Loucy (cell line): ENCODE measurements around the gene MIPEP.

Experiments used
- H2AFZ ChIP-seq: fragments of 200-600 bp; sonication (generic); 2 replicates; pipeline ENCODE4 v1.6.0; 2016; ENCODE audit warnings: antibody characterized with exemption, mild to moderate bottlenecking, low read length, moderate library complexity
- H3F3A ChIP-seq: fragments of 200-600 bp; 2 replicates; pipeline ENCODE4 v1.6.0; 2016; ENCODE audit warnings: antibody characterized with exemption, low read depth, mild to moderate bottlenecking
- H3K27me3 ChIP-seq: fragments of 200-600 bp; sonication (generic); 2 replicates; pipeline ENCODE4 v1.6.1; 2014; ENCODE audit warnings: low read length, mild to moderate bottlenecking; ENCODE audit not compliant: insufficient read depth, poor library complexity, severe bottlenecking
- H3K36me3 ChIP-seq: fragments of 200-600 bp; sonication (generic); 2 replicates; pipeline ENCODE4 v1.6.1; 2016; ENCODE audit warnings: low read length; ENCODE audit not compliant: insufficient read depth
- H3K4me1 ChIP-seq: fragments of 200-600 bp; sonication (generic); 2 replicates; pipeline ENCODE4 v1.5.1; 2014; ENCODE audit warnings: low read length, mild to moderate bottlenecking; ENCODE audit not compliant: insufficient read depth, poor library complexity, severe bottlenecking
- H3K4me2 ChIP-seq: fragments of 200-600 bp; sonication (generic); 2 replicates; pipeline ENCODE4 v1.6.0; 2014; ENCODE audit warnings: antibody characterized with exemption, low read length, low read depth, mild to moderate bottlenecking; ENCODE audit not compliant: poor library complexity, severe bottlenecking
- H3K4me3 ChIP-seq: fragments of 200-600 bp; sonication (generic); 2 replicates; pipeline ENCODE4 v1.5.1; 2014; ENCODE audit warnings: low read length, mild to moderate bottlenecking, mixed read lengths; ENCODE audit not compliant: poor library complexity, severe bottlenecking
- H3K79me2 ChIP-seq: fragments of 200-600 bp; sonication (generic); 2 replicates; pipeline ENCODE4 v1.6.1; 2014; ENCODE audit warnings: low read length; ENCODE audit not compliant: insufficient read depth
- H3K9ac ChIP-seq: fragments of 200-600 bp; sonication (generic); 2 replicates; pipeline ENCODE4 v1.6.0; 2014; ENCODE audit warnings: mild to moderate bottlenecking, low read depth, low read length, moderate library complexity; ENCODE audit not compliant: poor library complexity, severe bottlenecking
- H3K9me2 ChIP-seq: fragments of 200-600 bp; sonication (generic); replicated peaks from 2 replicates; pipeline ENCODE4 v1.6.1; 2016; ENCODE audit warnings: low read depth, low read length, mixed read lengths
- H3K9me3 ChIP-seq: fragments of 200-600 bp; sonication (generic); 2 replicates; pipeline ENCODE4 v1.6.1; 2014; ENCODE audit warnings: mild to moderate bottlenecking, antibody characterized with exemption, low read length, low read depth; ENCODE audit not compliant: insufficient read depth
- H4K20me1 ChIP-seq: fragments of 200-600 bp; sonication (generic); 2 replicates; pipeline ENCODE4 v1.6.0; 2014; ENCODE audit warnings: antibody characterized with exemption, low read length, mild to moderate bottlenecking; ENCODE audit not compliant: insufficient read depth, poor library complexity, severe bottlenecking
- EZH2phosphoT487 ChIP-seq: fragments of 200-600 bp; IDR thresholded peaks from 2 replicates; pipeline ENCODE4 v1.6.1; 2018; ENCODE audit warnings: antibody characterized with exemption, mild to moderate bottlenecking, moderate library complexity, borderline replicate concordance
- TF ChIP-seq, protein P1 (sequence below): fragments of 200-600 bp; sonication (generic); conservative IDR thresholded peaks from 2 replicates; pipeline ENCODE4 v1.5.1; 2014; ENCODE audit warnings: mild to moderate bottlenecking, antibody characterized with exemption, low read length

The MIPEP gene

GRCh38 chr13:23870356-23871140, 18.7 kb downstream of the MIPEP start:
- Histone ChIP-seq H3K4me1 (peaks cover 34% of the 10 kb centered on the region), H2AFZ (no peak overlapping the region), H4K20me1 (no peaks in the 10 kb centered on the region), H3K4me2 (no peak overlapping the region), H3K4me3 (no peak overlapping the region), H3K9me3 (no peaks in the 10 kb centered on the region), H3K27me3 (no peaks in the 10 kb centered on the region), H3K9me2 (no peaks in the 10 kb centered on the region), H3K9ac (no peak overlapping the region), H3F3A (no peaks in the 10 kb centered on the region), H3K79me2 (no peaks in the 10 kb centered on the region), H3K36me3 (no peaks in the 10 kb centered on the region)
- TF ChIP-seq, protein P1, sequence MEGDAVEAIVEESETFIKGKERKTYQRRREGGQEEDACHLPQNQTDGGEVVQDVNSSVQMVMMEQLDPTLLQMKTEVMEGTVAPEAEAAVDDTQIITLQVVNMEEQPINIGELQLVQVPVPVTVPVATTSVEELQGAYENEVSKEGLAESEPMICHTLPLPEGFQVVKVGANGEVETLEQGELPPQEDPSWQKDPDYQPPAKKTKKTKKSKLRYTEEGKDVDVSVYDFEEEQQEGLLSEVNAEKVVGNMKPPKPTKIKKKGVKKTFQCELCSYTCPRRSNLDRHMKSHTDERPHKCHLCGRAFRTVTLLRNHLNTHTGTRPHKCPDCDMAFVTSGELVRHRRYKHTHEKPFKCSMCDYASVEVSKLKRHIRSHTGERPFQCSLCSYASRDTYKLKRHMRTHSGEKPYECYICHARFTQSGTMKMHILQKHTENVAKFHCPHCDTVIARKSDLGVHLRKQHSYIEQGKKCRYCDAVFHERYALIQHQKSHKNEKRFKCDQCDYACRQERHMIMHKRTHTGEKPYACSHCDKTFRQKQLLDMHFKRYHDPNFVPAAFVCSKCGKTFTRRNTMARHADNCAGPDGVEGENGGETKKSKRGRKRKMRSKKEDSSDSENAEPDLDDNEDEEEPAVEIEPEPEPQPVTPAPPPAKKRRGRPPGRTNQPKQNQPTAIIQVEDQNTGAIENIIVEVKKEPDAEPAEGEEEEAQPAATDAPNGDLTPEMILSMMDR = no peak
- no peak for TF ChIP-seq EZH2phosphoT487

- no peak overlapping the region for H3K4me2 ChIP-seq
- H3K9ac ChIP-seq = no peak overlapping the region
- no peak overlapping the region for H3K4me3 ChIP-seq
- no peaks in the 10 kb centered on the region for H4K20me1 ChIP-seq
- no peaks in the 10 kb centered on the region for H3K27me3 ChIP-seq
- H3K9me3 ChIP-seq = no peaks in the 10 kb centered on the region
- TF ChIP-seq, protein P1 = no peak
- TF ChIP-seq EZH2phosphoT487 = no peak
- H3K4me1 ChIP-seq = peaks cover 43% of the 10 kb centered on the region
- H3K79me2 ChIP-seq = no peaks in the 10 kb centered on the region
- no peaks in the 10 kb centered on the region for H3K36me3 ChIP-seq
- no peaks in the 10 kb centered on the region; the same call in 1 of the 2 replicates for H3F3A ChIP-seq
- H2AFZ ChIP-seq = no peak overlapping the region
- H3K9me2 ChIP-seq = no peaks in the 10 kb centered on the region
Measured at GRCh38 chr13:23868521-23868920, 20.7 kb downstream of the MIPEP start.

DNA sequence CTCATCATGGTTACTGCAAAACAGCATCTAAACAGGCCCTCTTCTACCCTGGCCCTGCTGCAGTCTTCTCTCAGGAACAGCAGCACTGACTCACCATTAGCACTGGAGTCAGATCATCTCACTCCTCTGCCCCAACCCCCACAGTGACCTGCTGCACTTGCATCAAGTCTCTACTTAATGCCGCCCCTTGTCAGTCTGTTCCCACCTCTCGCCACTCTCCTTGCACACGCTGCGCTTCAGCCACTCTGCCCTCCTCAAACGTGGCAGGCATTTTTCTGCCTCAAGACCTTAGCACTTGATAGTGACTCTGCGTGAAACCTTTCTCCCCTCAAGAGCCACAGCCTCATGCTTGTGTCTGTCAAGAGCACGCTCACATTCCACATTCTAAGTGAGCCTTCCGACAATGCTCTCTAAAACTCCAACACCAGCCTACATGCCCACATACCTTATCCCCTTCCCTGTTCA, 22.1 kb downstream of the MIPEP start:
- peak overlapping the region; percentile 24 for H3K4me2 ChIP-seq
- no peak overlapping the region for H3K4me3 ChIP-seq
- H3K9me2 ChIP-seq = no peaks in the 10 kb centered on the region

More for the DNA sequence above, 22.1 kb downstream of the MIPEP start:
- no peaks in the 10 kb centered on the region for H3K27me3 ChIP-seq
- no peaks in the 10 kb centered on the region for H3K9me3 ChIP-seq
- H3K36me3 ChIP-seq = no peaks in the 10 kb centered on the region
- no peaks in the 10 kb centered on the region for H4K20me1 ChIP-seq
- no peak overlapping the region for H2AFZ ChIP-seq
- no peaks in the 10 kb centered on the region for H3K79me2 ChIP-seq
- no peak for TF ChIP-seq EZH2phosphoT487
- TF ChIP-seq, protein P1 = no peak
- no peak overlapping the region for H3K9ac ChIP-seq
- peaks cover 43% of the 10 kb centered on the region for H3K4me1 ChIP-seq
- no peaks in the 10 kb centered on the region; the same call in 1 of the 2 replicates for H3F3A ChIP-seq
